Measurements from ENCODE around the gene MCTP1.

MCTP1 gene

GRCh38 chr5:94793816-94794198, 491.1 kb downstream of the MCTP1 start:
- DNase-seq, result no peak

- DNase-seq, result no peak
Observed at GRCh38 chr5:94793113-94793815, 491.6 kb downstream of the MCTP1 start.

- no peak for DNase-seq
Observed at GRCh38 chr5:94791829-94792228, 493.1 kb downstream of the MCTP1 start.

- no peak for DNase-seq
Observed at GRCh38 chr5:94788527-94788926, 496.4 kb downstream of the MCTP1 start.

- peak; percentile 30 for DNase-seq
Observed at GRCh38 chr5:94784536-94785505, 500.1 kb downstream of the MCTP1 start.

GRCh38 chr5:94782383-94782782, 502.5 kb downstream of the MCTP1 start:
- no peak for DNase-seq

- DNase-seq, result no peak
Observed at GRCh38 chr5:94779684-94780083, 505.2 kb downstream of the MCTP1 start.

- peak; percentile 77 for DNase-seq
Observed at GRCh38 chr5:94778732-94779131, 506.2 kb downstream of the MCTP1 start.

- DNase-seq, result peak; percentile 77
Observed at GRCh38 chr5:94778299-94778698, 506.6 kb downstream of the MCTP1 start.

GRCh38 chr5:94777056-94777880, 507.6 kb downstream of the MCTP1 start:
- DNase-seq, result no peak

- no peak for DNase-seq
Observed at GRCh38 chr5:94776167-94776566, 508.7 kb downstream of the MCTP1 start.

GRCh38 chr5:94775088-94775487, 509.8 kb downstream of the MCTP1 start:
- DNase-seq, result no peak

GRCh38 chr5:94771742-94772141, 513.2 kb downstream of the MCTP1 start:
- no peak for DNase-seq

GRCh38 chr5:94769996-94770395, 514.9 kb downstream of the MCTP1 start:
- no peak for DNase-seq

GRCh38 chr5:94761786-94762185, 523.1 kb downstream of the MCTP1 start:
- no peak for DNase-seq

GRCh38 chr5:94761055-94761454, 523.8 kb downstream of the MCTP1 start:
- DNase-seq, result no peak

- no peak for DNase-seq
Observed at GRCh38 chr5:94759961-94760360, 524.9 kb downstream of the MCTP1 start.

- DNase-seq, result no peak
Observed at GRCh38 chr5:94759022-94759421, 525.9 kb downstream of the MCTP1 start.

GRCh38 chr5:94754824-94755223, 530.1 kb downstream of the MCTP1 start:
- DNase-seq, result no peak

GRCh38 chr5:94751460-94751859, 533.4 kb downstream of the MCTP1 start:
- DNase-seq, result no peak

GRCh38 chr5:94750681-94751080, 534.2 kb downstream of the MCTP1 start:
- no peak for DNase-seq

GRCh38 chr5:94749042-94749441, 535.9 kb downstream of the MCTP1 start:
- DNase-seq, result no peak

GRCh38 chr5:94748212-94748611, 536.7 kb downstream of the MCTP1 start:
- DNase-seq, result no peak

Measured in NCI-H748 treated with DMSO at 0.1 percent for 48 hours (cell line).